HCT116 (cell line): ENCODE measurements around the gene TALDO1. TPM values are rescaled to one million over a fixed set of nuclear protein-coding genes. Genes with fewer than 3 reads are reported as not detected.

Experiments used
- ATAC-seq: fragments of 200-7000 bp; cut with Tn5 transposase; 2 replicates; pipeline ENCODE4 v1.9.1; 2020; ENCODE audit warnings: mild to moderate bottlenecking, moderate library complexity
- BruUV-seq: library from RNA; stranded (reverse); fragments of 400-500 nt; replicated peaks from 2 replicates; lab custom pipeline; 2021; lab: Mats Ljungman, UMichigan
- CTCF ChIA-PET: fragments of 300-600 bp; sonication (Branson Sonifier 250); formaldehyde crosslinking; loops from one replicate; lab custom pipeline; 2021; ENCODE audit warnings: antibody characterized with exemption; lab: Charles Lee
- POLR2A ChIA-PET: fragments of 300-600, 350-600 bp; sonication (Branson Sonifier 250); formaldehyde crosslinking; loops from one replicate; lab custom pipeline; 2021; ENCODE audit warnings: antibody characterized with exemption; lab: Charles Lee
- RAD21 ChIA-PET, 2 experiments: fragments of 300-600 bp; sonication (Branson Sonifier 250); formaldehyde crosslinking; loops; one replicate each; lab custom pipeline; 2023; ENCODE audit warnings: low total read pairs in 2 of 2; ENCODE audit not compliant: uncharacterized antibody in 2 of 2, unreplicated experiment in 2 of 2, low non-redundant PET in 1 of 2; lab: Charles Lee
- DNase-seq: peaks from one replicate; pipeline ENCODE4 v3.0.0-alpha.2; 2010; ENCODE audit warnings: low read depth, low spot score
- H2AFZ ChIP-seq: fragments of 200-600 bp; shearing (Covaris generic), sonication (generic); 2 replicates; pipeline ENCODE4 v1.6.1; 2017; ENCODE audit warnings: low read depth, mixed run types, mixed read lengths, antibody characterized with exemption, low read length; ENCODE audit not compliant: poor library complexity, severe bottlenecking
- H3K27ac ChIP-seq: 2 replicates; pipeline ENCODE4 v1.5.1; 2012; ENCODE audit warnings: low read depth, low read length
- H3K27me3 ChIP-seq: fragments of 200-600 bp; sonication (generic); 2 replicates; pipeline ENCODE4 v1.6.1; 2016; ENCODE audit warnings: mixed run types, low read length, mixed read lengths; ENCODE audit not compliant: insufficient read depth
- H3K36me3 ChIP-seq, 2 experiments: fragments of 200-500 bp in 1 of 2; fragments of 200-600 bp in 1 of 2; sonication (Bioruptor generic) in 1 of 2; sonication (generic) in 1 of 2; 2 replicates each; pipeline versions ENCODE4 v1.5.1 to v1.6.1; 2014 to 2016; ENCODE audit warnings: low read length in 2 of 2, inconsistent platforms in 1 of 2, mixed read lengths in 1 of 2, mixed run types in 1 of 2; ENCODE audit not compliant: insufficient read depth in 2 of 2, control insufficient read depth in 1 of 2
- H3K4me1 ChIP-seq, 2 experiments: fragments of 200-600 bp in 1 of 2; sonication (generic) in 1 of 2; 2 replicates each; pipeline versions ENCODE4 v1.5.1 to v1.6.1; 2012 to 2017; ENCODE audit warnings: low read length in 2 of 2, inconsistent platforms in 1 of 2, mild to moderate bottlenecking in 1 of 2, mixed read lengths in 1 of 2, mixed run types in 1 of 2, moderate library complexity in 1 of 2; ENCODE audit not compliant: insufficient read depth in 2 of 2, control insufficient read depth in 1 of 2
- H3K4me2 ChIP-seq: fragments of 200-600 bp; sonication (generic); 2 replicates; pipeline ENCODE4 v1.6.1; 2017; ENCODE audit warnings: mixed run types, low read length, mixed read lengths
- H3K4me3 ChIP-seq, 2 experiments: fragments of 200-600 bp in 1 of 2; sonication (generic) in 1 of 2; replicated peaks in 1 of 2; 2 replicates each; pipeline ENCODE4 v1.5.1; 2011 to 2016; ENCODE audit warnings: low read length in 2 of 2, control low read depth in 1 of 2, low read depth in 1 of 2, mild to moderate bottlenecking in 1 of 2, mixed read lengths in 1 of 2, mixed run types in 1 of 2
- H3K79me2 ChIP-seq: fragments of 200-600 bp; sonication (generic); 2 replicates; pipeline ENCODE4 v1.6.1; 2017; ENCODE audit warnings: mild to moderate bottlenecking, mixed run types, low read length, moderate library complexity, mixed read lengths; ENCODE audit not compliant: insufficient read depth
- H3K9ac ChIP-seq: fragments of 200-600 bp; sonication (generic); 2 replicates; pipeline ENCODE4 v1.6.1; 2016; ENCODE audit warnings: low read length, mixed read lengths
- H3K9me2 ChIP-seq: fragments of 200-600 bp; sonication (generic), shearing (Covaris generic); 2 replicates; pipeline ENCODE4 v1.6.1; 2017; ENCODE audit warnings: mixed run types, mild to moderate bottlenecking, moderate library complexity; ENCODE audit not compliant: insufficient read depth
- H3K9me3 ChIP-seq, 2 experiments: fragments of 200-500 bp in 1 of 2; fragments of 200-600 bp in 1 of 2; sonication (Bioruptor generic) in 1 of 2; sonication (generic) in 1 of 2; 2 replicates each; pipeline ENCODE4 v1.6.1; 2014 to 2017; ENCODE audit warnings: low read length in 2 of 2, mixed read lengths in 2 of 2, inconsistent platforms in 1 of 2, low read depth in 1 of 2, mild to moderate bottlenecking in 1 of 2, mixed run types in 1 of 2, moderate library complexity in 1 of 2; ENCODE audit not compliant: control insufficient read depth in 1 of 2, insufficient read depth in 1 of 2
- H4K20me1 ChIP-seq: fragments of 200-600 bp; sonication (generic), shearing (Covaris generic); 2 replicates; pipeline ENCODE4 v1.6.1; 2017; ENCODE audit warnings: mixed run types, mild to moderate bottlenecking, moderate library complexity; ENCODE audit not compliant: insufficient read depth
- ATF3 ChIP-seq: IDR thresholded peaks from 2 replicates; pipeline ENCODE4 v1.6.1; 2012
- CBX3 ChIP-seq: IDR thresholded peaks from 2 replicates; pipeline ENCODE4 v1.6.1; 2012; ENCODE audit warnings: low read depth
- CEBPB ChIP-seq: IDR thresholded peaks from 2 replicates; pipeline ENCODE4 v1.6.1; 2012; ENCODE audit warnings: low read depth
- EGR1 ChIP-seq: IDR thresholded peaks from 2 replicates; pipeline ENCODE4 v1.6.1; 2012; ENCODE audit warnings: low read depth
- ELF1 ChIP-seq: IDR thresholded peaks from 2 replicates; pipeline ENCODE4 v1.6.1; 2012; ENCODE audit warnings: low read depth, borderline replicate concordance
- EZH2 ChIP-seq: fragments of 200-600 bp; sonication (generic); IDR thresholded peaks from 2 replicates; pipeline ENCODE4 v1.6.1; 2017; ENCODE audit warnings: antibody characterized with exemption, mixed run types
- EZH2phosphoT487 ChIP-seq: fragments of 200-600 bp; IDR thresholded peaks from 2 replicates; pipeline ENCODE4 v1.6.1; 2018; ENCODE audit warnings: antibody characterized with exemption, borderline replicate concordance
- FOSL1 ChIP-seq: IDR thresholded peaks from 2 replicates; pipeline ENCODE4 v1.6.1; 2012; ENCODE audit warnings: low read depth
- JUND ChIP-seq: IDR thresholded peaks from 2 replicates; pipeline ENCODE4 v1.6.1; 2012
- MAX ChIP-seq: IDR thresholded peaks from 2 replicates; pipeline ENCODE4 v1.6.1; 2012
- POLR2A ChIP-seq: IDR thresholded peaks from 2 replicates; pipeline ENCODE4 v1.7.0; 2011; ENCODE audit warnings: borderline replicate concordance; ENCODE audit not compliant: insufficient read depth, insufficient read length; ENCODE audit errors: extremely low read depth
- POLR2AphosphoS5 ChIP-seq: IDR thresholded peaks from 2 replicates; pipeline ENCODE4 v1.6.1; 2011; ENCODE audit warnings: mild to moderate bottlenecking, low read depth, low read length, moderate library complexity
- RAD21 ChIP-seq: IDR thresholded peaks from 2 replicates; pipeline ENCODE4 v1.6.1; 2012; ENCODE audit warnings: low read depth, mild to moderate bottlenecking
- REST ChIP-seq: IDR thresholded peaks from 2 replicates; pipeline ENCODE4 v1.6.1; 2012; ENCODE audit warnings: low read depth
- SIN3A ChIP-seq: IDR thresholded peaks from 2 replicates; pipeline ENCODE4 v1.6.1; 2012; ENCODE audit warnings: low read depth
- SP1 ChIP-seq: IDR thresholded peaks from 2 replicates; pipeline ENCODE4 v1.6.1; 2012; ENCODE audit warnings: low read depth
- SRF ChIP-seq: IDR thresholded peaks from 2 replicates; pipeline ENCODE4 v1.6.1; 2012; ENCODE audit warnings: low read depth
- YY1 ChIP-seq: IDR thresholded peaks from 2 replicates; pipeline ENCODE4 v1.6.1; 2011; ENCODE audit warnings: low read length, low read depth, moderate library complexity, mild to moderate bottlenecking; ENCODE audit not compliant: insufficient replicate concordance; ENCODE audit errors: extremely low read depth
- ZBTB33 ChIP-seq: IDR thresholded peaks from 2 replicates; pipeline ENCODE4 v1.6.1; 2011; ENCODE audit warnings: mild to moderate bottlenecking, low read length, moderate library complexity; ENCODE audit not compliant: insufficient replicate concordance; ENCODE audit errors: extremely low read depth
- ZFX ChIP-seq: fragments of 450-650 bp; IDR thresholded peaks from 2 replicates; pipeline ENCODE4 v1.6.1; 2017
- intact Hi-C: fragments of 100-400 bp; cut with micrococcal nuclease; formaldehyde crosslinking; loops from 2 replicates; pipeline ENCODE4 v1.10.0; 2022
- total RNA-seq: library from RNA; stranded (reverse); gene quantifications from one replicate; pipeline ENCODE4 v1.2.1, GENCODE V29; 2021; ENCODE audit not compliant: unreplicated experiment

TALDO1 gene
- total RNA-seq, 1 experiment from 2014 or later: 242 TPM

GRCh38 chr11:779955-780532 is 32.8 kb downstream of the TALDO1 start:
- TF ChIP-seq EGR1: no peak
- TF ChIP-seq POLR2A: no peak
- TF ChIP-seq SP1: no peak
- no peak for TF ChIP-seq REST
- no peak for TF ChIP-seq ELF1
- TF ChIP-seq SRF: no peak
- TF ChIP-seq YY1: no peak
- TF ChIP-seq EZH2phosphoT487: no peak
- no peak for TF ChIP-seq CBX3
- no peak for TF ChIP-seq ATF3
- TF ChIP-seq RAD21: no peak
- TF ChIP-seq POLR2AphosphoS5: no peak
- TF ChIP-seq ZBTB33: no peak
- no peak for TF ChIP-seq EZH2
- no peak for TF ChIP-seq CEBPB
- TF ChIP-seq FOSL1: no peak
- TF ChIP-seq SIN3A: no peak
- TF ChIP-seq MAX: no peak
- TF ChIP-seq ZFX: no peak
- no peak for TF ChIP-seq JUND
- Histone ChIP-seq H3K9me2 (no peaks in the 10 kb centered on the region), H3K9me3 (no peaks in the 10 kb centered on the region), H4K20me1 (no peaks in the 10 kb centered on the region), H3K27me3 (no peaks in the 10 kb centered on the region), H3K4me3 (no peak overlapping the region), H3K36me3 (0 out of 4 replicates have a peak, but pooled peaks cover 0 to 1% of the 10 kb centered on the region in 2 experiments), H3K9ac (no peak overlapping the region), H2AFZ (no peak overlapping the region), H3K79me2 (peaks cover 52% of the 10 kb centered on the region), H3K27ac (no peak overlapping the region), H3K4me2 (no peak overlapping the region), H3K4me1 (peaks cover 29 to 50% of the 10 kb centered on the region in 2 experiments)
- RAD21 ChIA-PET: no interaction called here
- POLR2A ChIA-PET: no interaction called here
- CTCF ChIA-PET: no interaction called here
- DNase-seq (no peak), ATAC-seq (no peak)
- no TSS peak for BruUV-seq
- intact Hi-C loops: no loop called here
